HepG2 (cell line): Measurements from ENCODE around the gene ASB5. TPM values are rescaled to one million over a fixed set of nuclear protein-coding genes. Genes with fewer than 3 reads are reported as not detected.

ENCODE experiments used
- ATAC-seq: fragments of 200-7000 bp; cut with Tn5 transposase; 3 replicates; pipeline ENCODE4 v1.9.1; 2020; ENCODE audit warnings: mild to moderate bottlenecking, moderate library complexity
- BruUV-seq: library from RNA; stranded (reverse); fragments of 400-500 nt; replicated peaks from 2 replicates; lab custom pipeline; 2021; lab: Mats Ljungman, UMichigan
- CTCF ChIA-PET: fragments of 300-600 bp; formaldehyde crosslinking; extraction: SDS; loops from one replicate; lab custom pipeline; 2021; ENCODE audit warnings: low total read pairs, inconsistent platforms, low intra/inter-chr PET ratio; lab: Yijun Ruan, JAX
- POLR2A ChIA-PET: fragments of 350-600 bp; sonication (Branson Sonifier 250); formaldehyde crosslinking; loops from one replicate; lab custom pipeline; 2020; ENCODE audit warnings: antibody characterized with exemption, inconsistent platforms; lab: Yijun Ruan, JAX
- DNase-seq: peaks from one replicate; pipeline ENCODE4 v3.0.0-alpha.2; 2015; ENCODE audit warnings: low spot score
- FAIRE-seq: peaks from 3 replicates; lab custom pipeline; 2011; peaks lifted over from hg19 to GRCh38; lab: Jason Lieb, UNC
- H2AFZ ChIP-seq: one replicate; pipeline ENCODE4 v1.6.1; 2011; ENCODE audit warnings: low read length, inconsistent platforms
- H3K27ac ChIP-seq: fragments of 300-600 bp; 3 replicates; pipeline ENCODE4 v1.8.0; 2011; ENCODE audit warnings: mixed run types, mild to moderate bottlenecking, mixed read lengths, low read length, inconsistent platforms; ENCODE audit not compliant: insufficient read depth; ENCODE audit errors: extremely low read length
- H3K27me3 ChIP-seq, 2 experiments: fragments of 200-600 bp in 1 of 2; 2 replicates in 1 of 2; 3 replicates in 1 of 2; pipeline versions ENCODE4 v1.6.0 to v1.8.0; 2011; ENCODE audit warnings: low read length in 2 of 2, mild to moderate bottlenecking in 2 of 2, moderate library complexity in 2 of 2, inconsistent platforms in 1 of 2; ENCODE audit not compliant: insufficient read depth in 2 of 2, control insufficient read depth in 1 of 2
- H3K36me3 ChIP-seq, 2 experiments: fragments of 200-600 bp in 1 of 2; replicated peaks in 1 of 2; 2 replicates in 1 of 2; 3 replicates in 1 of 2; pipeline versions ENCODE4 v1.5.1 to v1.8.0; 2011; ENCODE audit warnings: low read length in 2 of 2, inconsistent platforms in 1 of 2; ENCODE audit not compliant: insufficient read depth in 2 of 2, control insufficient read depth in 1 of 2
- H3K4me1 ChIP-seq: 2 replicates; pipeline ENCODE4 v1.5.1; 2012; ENCODE audit warnings: low read length, inconsistent platforms; ENCODE audit not compliant: insufficient read depth
- H3K4me2 ChIP-seq: 2 replicates; pipeline ENCODE4 v1.6.0; 2011; ENCODE audit warnings: low read depth, low read length, inconsistent platforms
- H3K4me3 ChIP-seq, 3 experiments: fragments of 200-600 bp in 1 of 3; sonication (generic), shearing (Covaris generic) in 1 of 3; replicated peaks in 1 of 3; 2 replicates each; pipeline ENCODE4 v1.5.1; 2011 to 2016; ENCODE audit warnings: low read length in 3 of 3, inconsistent platforms in 2 of 3, low read depth in 2 of 3, mild to moderate bottlenecking in 2 of 3, control low read depth in 1 of 3, mixed read lengths in 1 of 3; ENCODE audit not compliant: insufficient read depth in 1 of 3
- H3K79me2 ChIP-seq: one replicate; pipeline ENCODE4 v1.6.1; 2011; ENCODE audit warnings: low read length, inconsistent platforms; ENCODE audit not compliant: insufficient read depth
- H3K9ac ChIP-seq: 2 replicates; pipeline ENCODE4 v1.6.0; 2011; ENCODE audit warnings: mild to moderate bottlenecking, low read depth, low read length, inconsistent platforms; ENCODE audit not compliant: insufficient read depth
- H3K9me3 ChIP-seq: 2 replicates; pipeline ENCODE4 v1.5.1; 2012; ENCODE audit warnings: mild to moderate bottlenecking, low read length
- H4K20me1 ChIP-seq: 2 replicates; pipeline ENCODE4 v1.6.0; 2011; ENCODE audit warnings: inconsistent platforms, mild to moderate bottlenecking, low read length, moderate library complexity; ENCODE audit not compliant: insufficient read depth
- BRD4 ChIP-seq: sonication (generic); formaldehyde crosslinking; IDR thresholded peaks from 2 replicates; pipeline ENCODE4 v1.4.0; 2020; ENCODE audit warnings: missing genetic modification reagents
- DPF2 ChIP-seq: sonication (generic); formaldehyde crosslinking; IDR thresholded peaks from 2 replicates; pipeline ENCODE4 v1.4.0; 2020; ENCODE audit warnings: mild to moderate bottlenecking, low read depth, missing genetic modification reagents, borderline replicate concordance
- MIXL1 ChIP-seq: IDR thresholded peaks from 2 replicates; pipeline ENCODE4 v1.6.1; 2016
- SAFB2 ChIP-seq: sonication (generic); formaldehyde crosslinking; IDR thresholded peaks from 2 replicates; pipeline ENCODE4 v1.5.1; 2020; ENCODE audit warnings: missing genetic modification reagents, low read depth, mild to moderate bottlenecking, borderline replicate concordance
- ZFAT ChIP-seq: sonication (generic); formaldehyde crosslinking; conservative IDR thresholded peaks from 2 replicates; pipeline ENCODE4 v1.8.1; 2023; ENCODE audit warnings: missing genetic modification reagents, inconsistent platforms
- WGBS: methylation state at CpG from one replicate; pipeline ENCODE4 v1.1.6; 2017; ENCODE audit warnings: low lambda C conversion rate; 5-methylcytosine and 5-hydroxymethylcytosine counted together
- in situ Hi-C: cut with HindIII; loops from 2 replicates; pipeline ENCODE4 v1.10.0; 2017; ENCODE audit warnings: low pct_unique_long_range_greater_than_20kb; ENCODE audit not compliant: extremely low pct_ligation_motif_present
- intact Hi-C: fragments of 100-400 bp; cut with micrococcal nuclease; formaldehyde crosslinking; loops from one replicate; pipeline ENCODE4 v1.10.0; 2022; ENCODE audit not compliant: unreplicated experiment
- polyA plus RNA-seq, 8 experiments: library from polyadenylated mRNA; depleted of rRNA in 3 of 8; stranded (reverse) in 7 of 8; unstranded in 1 of 8; fragments of >200 nt; fragmentation: Illumina TruSeq in 4 of 8; extraction: Trizol in 4 of 8; gene quantifications; 2 replicates each; pipeline versions ENCODE4 v1.2.1 to v1.2.3, GENCODE V29; 2011 to 2016; ENCODE audit warnings: low read depth in 4 of 8, missing spikeins in 1 of 8, mixed read lengths in 1 of 8; ENCODE audit not compliant: insufficient read depth in 1 of 8
- total RNA-seq, 5 experiments: library from RNA; depleted of rRNA; stranded (reverse); fragments of >200 nt; fragmentation: Illumina TruSeq; extraction: Trizol; gene quantifications; 2 replicates each; pipeline ENCODE4 v1.2.3, GENCODE V29; 2016; ENCODE audit warnings: low read depth in 1 of 5
- TF ChIP-seq, protein P1 (sequence below): sonication (generic); formaldehyde crosslinking; conservative IDR thresholded peaks from 2 replicates; pipeline ENCODE4 v1.8.0; 2022; ENCODE audit warnings: low read depth, missing genetic modification reagents
- TF ChIP-seq, protein P2 (sequence below), 2 experiments: fragments of 450-650 bp in 1 of 2; sonication (generic) in 1 of 2; formaldehyde crosslinking; IDR thresholded peaks; 2 replicates each; pipeline versions ENCODE4 v1.5.0 to v1.8.0; 2020 to 2022; ENCODE audit warnings: mild to moderate bottlenecking in 1 of 2, missing genetic modification reagents in 1 of 2
- TF ChIP-seq, protein P3 (sequence below): sonication (generic); formaldehyde crosslinking; conservative IDR thresholded peaks from 2 replicates; pipeline ENCODE4 v1.4.0; 2020; ENCODE audit warnings: missing genetic modification reagents

The ASB5 gene
- total and polyA plus RNA-seq, 2 of the 13 experiments (the other 11 are each of a cell fraction or from before 2014, with no cell fraction given), result not detected

DNA sequence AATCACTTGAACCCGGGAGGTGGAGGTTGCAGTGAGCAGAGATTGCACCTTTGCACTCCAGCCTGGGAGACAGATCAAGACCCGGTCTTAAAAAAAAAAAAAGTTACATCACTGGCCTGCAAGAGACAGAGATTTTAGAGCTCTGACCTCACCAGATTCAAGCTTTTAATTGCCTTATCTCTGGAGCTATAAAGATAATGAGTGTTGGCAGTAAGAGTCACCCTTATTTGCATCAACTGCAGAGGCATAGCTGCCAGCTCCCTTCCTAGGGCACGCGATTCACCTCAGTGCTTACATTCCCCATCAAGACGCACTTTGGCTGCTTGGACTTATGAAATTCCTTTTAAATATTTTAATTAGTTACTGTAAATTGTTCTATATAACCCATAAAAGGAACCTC lies 61.2 kb downstream of the ASB5 start (continued):
- TF ChIP-seq DPF2, result no peak
- TF ChIP-seq SAFB2 (CRISPR knock-in tag), result no peak
- TF ChIP-seq BRD4 (CRISPR knock-in tag), result no peak
- TF ChIP-seq, protein P1, sequence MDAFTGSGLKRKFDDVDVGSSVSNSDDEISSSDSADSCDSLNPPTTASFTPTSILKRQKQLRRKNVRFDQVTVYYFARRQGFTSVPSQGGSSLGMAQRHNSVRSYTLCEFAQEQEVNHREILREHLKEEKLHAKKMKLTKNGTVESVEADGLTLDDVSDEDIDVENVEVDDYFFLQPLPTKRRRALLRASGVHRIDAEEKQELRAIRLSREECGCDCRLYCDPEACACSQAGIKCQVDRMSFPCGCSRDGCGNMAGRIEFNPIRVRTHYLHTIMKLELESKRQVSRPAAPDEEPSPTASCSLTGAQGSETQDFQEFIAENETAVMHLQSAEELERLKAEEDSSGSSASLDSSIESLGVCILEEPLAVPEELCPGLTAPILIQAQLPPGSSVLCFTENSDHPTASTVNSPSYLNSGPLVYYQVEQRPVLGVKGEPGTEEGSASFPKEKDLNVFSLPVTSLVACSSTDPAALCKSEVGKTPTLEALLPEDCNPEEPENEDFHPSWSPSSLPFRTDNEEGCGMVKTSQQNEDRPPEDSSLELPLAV (CRISPR knock-in tag), result no peak
- TF ChIP-seq, protein P2, sequence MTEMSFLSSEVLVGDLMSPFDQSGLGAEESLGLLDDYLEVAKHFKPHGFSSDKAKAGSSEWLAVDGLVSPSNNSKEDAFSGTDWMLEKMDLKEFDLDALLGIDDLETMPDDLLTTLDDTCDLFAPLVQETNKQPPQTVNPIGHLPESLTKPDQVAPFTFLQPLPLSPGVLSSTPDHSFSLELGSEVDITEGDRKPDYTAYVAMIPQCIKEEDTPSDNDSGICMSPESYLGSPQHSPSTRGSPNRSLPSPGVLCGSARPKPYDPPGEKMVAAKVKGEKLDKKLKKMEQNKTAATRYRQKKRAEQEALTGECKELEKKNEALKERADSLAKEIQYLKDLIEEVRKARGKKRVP (CRISPR knock-in tag; IDR thresholded peaks at IDR 0.05), result no peak
- TF ChIP-seq MIXL1 (CRISPR knock-in tag), result no peak

DNA sequence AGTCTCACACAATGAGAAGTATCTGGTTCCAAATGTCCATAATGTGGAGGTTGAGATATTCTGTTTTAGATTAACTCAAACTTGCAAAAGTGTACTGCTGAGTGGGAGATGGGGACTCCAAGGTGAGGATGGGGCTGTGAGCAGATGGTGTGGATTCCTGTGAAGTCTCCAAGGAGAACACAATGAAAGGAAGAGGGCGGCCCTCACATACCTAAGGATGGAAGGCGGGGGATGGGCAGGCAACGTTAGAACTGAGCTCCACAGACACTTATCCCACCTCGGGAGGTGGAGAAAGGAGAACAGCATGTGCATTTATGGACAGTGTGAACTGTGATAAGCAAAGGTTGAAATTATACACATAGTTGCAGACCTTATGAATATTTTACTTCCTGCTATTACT lies 63.7 kb downstream of the ASB5 start:
- DNase-seq, result no peak
- CTCF ChIA-PET, result no interaction called here
- intact Hi-C loops, result no loop called here
- H4K20me1 ChIP-seq, result no peaks in the 10 kb centered on the region
- TF ChIP-seq, protein P3, sequence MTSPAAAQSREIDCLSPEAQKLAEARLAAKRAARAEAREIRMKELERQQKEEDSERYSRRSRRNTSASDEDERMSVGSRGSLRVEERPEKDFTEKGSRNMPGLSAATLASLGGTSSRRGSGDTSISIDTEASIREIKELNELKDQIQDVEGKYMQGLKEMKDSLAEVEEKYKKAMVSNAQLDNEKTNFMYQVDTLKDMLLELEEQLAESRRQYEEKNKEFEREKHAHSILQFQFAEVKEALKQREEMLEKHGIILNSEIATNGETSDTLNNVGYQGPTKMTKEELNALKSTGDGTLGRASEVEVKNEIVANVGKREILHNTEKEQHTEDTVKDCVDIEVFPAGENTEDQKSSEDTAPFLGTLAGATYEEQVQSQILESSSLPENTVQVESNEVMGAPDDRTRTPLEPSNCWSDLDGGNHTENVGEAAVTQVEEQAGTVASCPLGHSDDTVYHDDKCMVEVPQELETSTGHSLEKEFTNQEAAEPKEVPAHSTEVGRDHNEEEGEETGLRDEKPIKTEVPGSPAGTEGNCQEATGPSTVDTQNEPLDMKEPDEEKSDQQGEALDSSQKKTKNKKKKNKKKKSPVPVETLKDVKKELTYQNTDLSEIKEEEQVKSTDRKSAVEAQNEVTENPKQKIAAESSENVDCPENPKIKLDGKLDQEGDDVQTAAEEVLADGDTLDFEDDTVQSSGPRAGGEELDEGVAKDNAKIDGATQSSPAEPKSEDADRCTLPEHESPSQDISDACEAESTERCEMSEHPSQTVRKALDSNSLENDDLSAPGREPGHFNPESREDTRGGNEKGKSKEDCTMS (CRISPR knock-in tag), result no peak
- no peak for TF ChIP-seq ZFAT (CRISPR knock-in tag)
- no peak for FAIRE-seq
- ATAC-seq, result no peak
- in situ Hi-C loops, result no loop called here
- no peak overlapping the region for H3K4me2 ChIP-seq
- H3K9me3 ChIP-seq, result no peaks in the 10 kb centered on the region
- WGBS, result 17% methylated on average over 4 of the region's 4 CpGs
- H3K4me3 ChIP-seq, result no peak overlapping the region
- peaks cover 0 to under 1% of the 10 kb centered on the region in 2 experiments; a peak in 1 of 5 replicates for H3K27me3 ChIP-seq
- POLR2A ChIA-PET, result no interaction called here
- no peak overlapping the region for H2AFZ ChIP-seq
- no peaks in the 10 kb centered on the region for H3K79me2 ChIP-seq
- no TSS peak for BruUV-seq
- H3K9ac ChIP-seq, result no peak overlapping the region
- no peaks in the 10 kb centered on the region for H3K36me3 ChIP-seq
- H3K27ac ChIP-seq, result no peak overlapping the region
- no peaks in the 10 kb centered on the region for H3K4me1 ChIP-seq
